Testis (tissue), 3 donors: ENCODE results near the gene NEUROG2. TPM values are rescaled to one million over a fixed set of nuclear protein-coding genes. Genes with fewer than 3 reads are reported as not detected.
"Not testable (repeated sequence)": the region's sequence is repeated elsewhere in the genome, so short reads cannot be mapped to it uniquely, and the experiment has no call there.

Experiments
- DNase-seq: peaks from one replicate; pipeline ENCODE4 v3.0.0-alpha.2; 2019
- H3K27ac ChIP-seq, 2 donors: fragments of 200-600 bp; sonication (generic); one replicate each; pipeline ENCODE4 v1.5.1; 2019
- H3K27me3 ChIP-seq: fragments of 200-600 bp; sonication (generic); one replicate; pipeline ENCODE4 v1.5.1; 2019
- H3K36me3 ChIP-seq: fragments of 200-600 bp; sonication (generic); one replicate; pipeline ENCODE4 v1.5.1; 2017; ENCODE audit warnings: low read depth; ENCODE audit errors: missing control alignments
- H3K4me1 ChIP-seq: fragments of 200-600 bp; sonication (generic); one replicate; pipeline ENCODE4 v1.5.1; 2019
- H3K4me3 ChIP-seq, 2 donors: fragments of 200-600 bp; sonication (generic); one replicate each; pipeline ENCODE4 v1.5.1; 2017 to 2019
- H3K9me3 ChIP-seq: fragments of 200-600 bp; sonication (generic); one replicate; pipeline ENCODE4 v1.5.1; 2017
- POLR2A ChIP-seq: fragments of 450-650 bp; IDR thresholded peaks from one replicate; pipeline ENCODE4 v1.6.1; 2017; ENCODE audit warnings: antibody characterized with exemption, mild to moderate bottlenecking, moderate library complexity
- WGBS, 2 donors: methylation state at CpG; one replicate each; pipeline ENCODE4 v1.1.5; 2018; 5-methylcytosine and 5-hydroxymethylcytosine counted together
- intact Hi-C: fragments of 100-400 bp; cut with DNase I; formaldehyde crosslinking; loops from one replicate; pipeline ENCODE4 v1.15.1; 2023; ENCODE audit warnings: low total_unique reads
- polyA plus RNA-seq: library from polyadenylated mRNA; stranded (reverse); fragments of 350-450 nt; fragmentation: Illumina TruSeq; extraction: RNeasy Lipid Tissue Mini Kit (QIAGEN cat#74804); gene quantifications from one replicate; pipeline ENCODE4 v1.2.3, GENCODE V29; 2014; ENCODE audit warnings: low read depth, low replicate concordance; ENCODE audit not compliant: insufficient read depth
- total RNA-seq, 2 donors: library from RNA; depleted of rRNA; stranded (reverse); fragments of >200 nt; gene quantifications; one replicate each; pipeline ENCODE4 v1.2.3, GENCODE V29; 2016
- TF ChIP-seq, protein P1 (sequence below), 3 experiments: fragments of 450-650 bp in 2 of 3; fragments of 200-600 bp in 1 of 3; sonication (generic) in 1 of 3; IDR thresholded peaks; one replicate each; pipeline ENCODE4 v1.5.1; 2016 to 2019; ENCODE audit warnings: antibody characterized with exemption in 3 of 3, mild to moderate bottlenecking in 2 of 3, moderate library complexity in 1 of 3

The NEUROG2 gene
- total and polyA plus RNA-seq, 3 donors from 2014 or later = 0.62 to 4.1 (median 3.8) TPM

GRCh38 chr4:112560084-112560483 is 44.1 kb upstream of the NEUROG2 start:
- no peak overlapping the region for H3K27ac ChIP-seq
- no peaks in the 10 kb centered on the region for H3K27me3 ChIP-seq
- no peaks in the 10 kb centered on the region for H3K36me3 ChIP-seq
- intact Hi-C loops = no loop called here
- DNase-seq = no peak
- no peak overlapping the region for H3K4me3 ChIP-seq
- WGBS, 2 donors = 81 to 89% methylated on average over 2 of the region's 2 CpGs
- TF ChIP-seq, protein P1, sequence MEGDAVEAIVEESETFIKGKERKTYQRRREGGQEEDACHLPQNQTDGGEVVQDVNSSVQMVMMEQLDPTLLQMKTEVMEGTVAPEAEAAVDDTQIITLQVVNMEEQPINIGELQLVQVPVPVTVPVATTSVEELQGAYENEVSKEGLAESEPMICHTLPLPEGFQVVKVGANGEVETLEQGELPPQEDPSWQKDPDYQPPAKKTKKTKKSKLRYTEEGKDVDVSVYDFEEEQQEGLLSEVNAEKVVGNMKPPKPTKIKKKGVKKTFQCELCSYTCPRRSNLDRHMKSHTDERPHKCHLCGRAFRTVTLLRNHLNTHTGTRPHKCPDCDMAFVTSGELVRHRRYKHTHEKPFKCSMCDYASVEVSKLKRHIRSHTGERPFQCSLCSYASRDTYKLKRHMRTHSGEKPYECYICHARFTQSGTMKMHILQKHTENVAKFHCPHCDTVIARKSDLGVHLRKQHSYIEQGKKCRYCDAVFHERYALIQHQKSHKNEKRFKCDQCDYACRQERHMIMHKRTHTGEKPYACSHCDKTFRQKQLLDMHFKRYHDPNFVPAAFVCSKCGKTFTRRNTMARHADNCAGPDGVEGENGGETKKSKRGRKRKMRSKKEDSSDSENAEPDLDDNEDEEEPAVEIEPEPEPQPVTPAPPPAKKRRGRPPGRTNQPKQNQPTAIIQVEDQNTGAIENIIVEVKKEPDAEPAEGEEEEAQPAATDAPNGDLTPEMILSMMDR (IDR thresholded peaks at IDR 0.05) = no peak
- no peak for TF ChIP-seq POLR2A
- H3K4me1 ChIP-seq = no peaks in the 10 kb centered on the region
- no peaks in the 10 kb centered on the region for H3K9me3 ChIP-seq

DNA sequence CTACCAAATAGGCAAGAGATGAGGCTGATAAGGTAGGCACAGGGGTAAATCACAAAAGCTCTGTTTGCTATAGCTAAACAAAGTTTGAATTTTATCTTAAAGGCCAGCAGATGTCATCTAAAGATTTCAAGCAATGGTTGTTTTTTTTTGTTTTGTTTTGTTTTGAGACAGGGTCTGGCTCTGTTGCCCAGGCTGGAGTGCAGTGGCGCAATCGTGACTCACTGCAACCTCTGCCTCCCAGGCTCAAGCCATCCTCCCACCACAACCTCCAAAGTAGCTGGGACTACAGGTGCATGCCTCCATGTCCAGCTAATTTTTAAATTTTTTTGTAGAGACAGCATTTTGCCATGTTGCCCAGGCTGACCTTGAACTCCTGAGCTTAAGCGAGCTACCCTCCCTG is 43.1 kb upstream of the NEUROG2 start:
- Histone ChIP-seq H3K27ac (no peak overlapping the region), H3K4me3 (no peak overlapping the region), H3K27me3 (no peaks in the 10 kb centered on the region), H3K4me1 (no peaks in the 10 kb centered on the region), H3K9me3 (no peaks in the 10 kb centered on the region), H3K36me3 (no peaks in the 10 kb centered on the region)
- TF ChIP-seq, protein P1 (IDR thresholded peaks at IDR 0.05) = no peak
- TF ChIP-seq POLR2A = no peak
- WGBS, 2 donors = 85 to 98% methylated on average over 3 of the region's 3 CpGs
- intact Hi-C loops = no loop called here
- DNase-seq = no peak

DNA sequence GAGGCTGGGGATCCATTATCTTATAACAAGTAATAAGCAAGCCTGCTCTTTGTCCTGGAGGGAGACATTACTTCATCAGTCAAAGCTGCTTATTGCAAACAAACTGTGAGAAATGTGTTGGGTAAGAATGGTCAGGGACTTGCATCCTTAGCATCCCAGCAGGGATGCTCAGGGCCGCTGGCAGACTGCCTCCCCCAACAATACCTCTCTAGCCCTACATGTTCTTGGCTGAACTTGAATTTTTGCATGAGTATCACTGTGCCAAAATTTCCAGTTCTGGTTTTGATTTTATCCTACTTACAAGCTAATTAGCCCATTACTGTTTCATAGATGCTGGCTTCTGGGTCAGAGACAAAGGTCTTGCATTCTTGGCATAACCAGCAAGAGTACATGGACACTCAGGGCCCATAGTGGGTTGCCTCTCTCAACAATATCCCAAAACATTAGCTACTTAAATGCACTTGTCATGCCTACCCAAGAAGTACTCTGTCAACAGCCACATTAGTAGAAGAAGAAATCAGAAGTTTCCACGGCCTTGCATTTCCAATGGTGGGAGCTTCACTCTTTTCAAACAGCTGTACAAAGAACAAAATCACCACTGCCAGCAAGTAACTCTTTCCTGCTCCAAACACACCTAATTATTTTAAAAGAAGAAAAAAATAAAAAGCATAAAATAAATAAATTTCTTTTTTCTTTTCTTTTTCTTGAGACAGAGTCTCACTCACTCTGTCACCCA is 41.9 kb upstream of the NEUROG2 start:
- intact Hi-C loops = no loop called here
- no peak for TF ChIP-seq POLR2A
- TF ChIP-seq, protein P1 (IDR thresholded peaks at IDR 0.05) = no peak

DNA sequence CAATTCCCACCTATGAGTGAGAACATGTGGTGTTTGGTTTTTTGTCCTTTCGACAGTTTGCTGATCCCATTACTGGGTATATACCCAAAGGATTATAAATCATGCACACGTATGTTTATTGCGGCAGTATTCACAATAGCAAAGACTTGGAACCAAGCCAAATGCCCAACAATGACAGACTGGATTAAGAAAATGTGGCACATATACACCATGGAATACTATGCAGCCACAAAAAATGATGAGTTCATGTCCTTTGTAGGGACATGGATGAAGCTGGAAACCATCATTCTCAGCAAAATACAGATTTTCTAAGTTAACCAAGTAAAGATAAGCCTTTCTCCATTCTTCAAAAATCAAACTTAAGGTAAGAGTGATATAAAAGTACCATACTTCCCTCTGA is 38.3 kb upstream of the NEUROG2 start:
- H3K27me3 ChIP-seq, H3K9me3 ChIP-seq, H3K4me1 ChIP-seq, H3K4me3 ChIP-seq, intact Hi-C loops, H3K36me3 ChIP-seq, DNase-seq, H3K27ac ChIP-seq: not testable (repeated sequence)
- WGBS, 2 donors = 100% methylated on average over 1 to 3 of the region's 3 CpGs

More for the DNA sequence above, 41.9 kb upstream of the NEUROG2 start:
- H3K27me3 ChIP-seq = no peaks in the 10 kb centered on the region
- no peak overlapping the region for H3K4me3 ChIP-seq
- no peaks in the 10 kb centered on the region for H3K36me3 ChIP-seq
- no peak overlapping the region for H3K27ac ChIP-seq
- H3K9me3 ChIP-seq = no peaks in the 10 kb centered on the region
- H3K4me1 ChIP-seq = no peaks in the 10 kb centered on the region
- WGBS, 2 donors = 64 to 72% methylated on average over 2 of the region's 2 CpGs
- DNase-seq = no peak

DNA sequence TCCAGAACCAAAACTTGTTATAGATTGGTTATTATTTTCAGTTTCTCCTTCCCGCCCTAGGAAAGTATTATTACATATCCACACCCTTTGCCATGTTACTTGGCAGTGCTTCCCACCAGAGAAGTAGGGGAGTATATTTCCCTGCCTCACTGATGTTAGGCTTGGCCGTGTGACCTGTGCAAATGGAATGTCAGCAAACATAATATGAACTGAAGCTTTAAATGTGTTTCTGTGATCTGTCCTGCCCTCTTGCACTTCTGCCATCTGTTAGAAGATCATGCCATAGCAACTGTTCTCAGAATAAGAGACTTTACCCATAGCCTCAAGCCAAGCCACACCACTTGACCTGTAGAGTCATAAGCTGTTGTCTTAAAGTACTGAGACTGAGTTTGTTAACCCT is 36.7 kb upstream of the NEUROG2 start:
- Histone ChIP-seq H3K27ac (no peak overlapping the region), H3K9me3 (no peaks in the 10 kb centered on the region), H3K36me3 (no peaks in the 10 kb centered on the region), H3K4me1 (no peaks in the 10 kb centered on the region), H3K27me3 (no peaks in the 10 kb centered on the region), H3K4me3 (no peak overlapping the region)
- intact Hi-C loops = no loop called here
- DNase-seq = no peak
- WGBS, 2 donors = 69 to 90% methylated on average over 2 of the region's 2 CpGs
- TF ChIP-seq, protein P1 (IDR thresholded peaks at IDR 0.05) = no peak
- no peak for TF ChIP-seq POLR2A
